KOPT-K1 (cell line): ENCODE data around the gene G6PC1.
"Not testable (repeated sequence)": the region's sequence is repeated elsewhere in the genome, so short reads cannot be mapped to it uniquely, and the experiment has no call there.

Experiments used
- H3K27ac ChIP-seq: fragments of 200-600 bp; sonication (generic); 2 replicates; pipeline ENCODE4 v1.5.1; 2016; ENCODE audit warnings: antibody characterized with exemption, mild to moderate bottlenecking, low read depth, low read length; ENCODE audit not compliant: poor library complexity, severe bottlenecking
- H3K36me3 ChIP-seq: fragments of 200-600 bp; sonication (generic); 2 replicates; pipeline ENCODE4 v1.5.1; 2017; ENCODE audit warnings: antibody characterized with exemption, mild to moderate bottlenecking, low read length, moderate library complexity; ENCODE audit not compliant: insufficient read depth
- H3K9me3 ChIP-seq: fragments of 200-600 bp; sonication (generic); 2 replicates; pipeline ENCODE4 v1.5.1; 2017; ENCODE audit warnings: antibody characterized with exemption, low read length, mild to moderate bottlenecking; ENCODE audit not compliant: insufficient read depth, poor library complexity, severe bottlenecking

G6PC1 gene

GRCh38 chr17:42900460-42901331, at the start of gene G6PC1:
TSS of gene G6PC1 (plus strand) at chr17:42900799. CDS start at chr17:42900877, 78 bp downstream.
- Histone ChIP-seq H3K9me3 (no peaks in the 10 kb centered on the region), H3K36me3 (no peaks in the 10 kb centered on the region), H3K27ac (no peak within 1 kb of the TSS)

- no peak within 1 kb of the TSS for H3K27ac ChIP-seq
- H3K9me3 ChIP-seq: no peaks in the 10 kb centered on the region
- H3K36me3 ChIP-seq: peaks cover under 1% of the 10 kb centered on the region
Measured at GRCh38 chr17:42850954-42851353, 49.6 kb upstream of the G6PC1 start, which contains the start of gene AOC3. TSS of gene AOC3 (plus strand) at chr17:42851199. CDS start at chr17:42851344, 145 bp downstream.

GRCh38 chr17:42851371-42852240, 49.0 kb upstream of the G6PC1 start:
- H3K9me3 ChIP-seq, H3K27ac ChIP-seq, H3K36me3 ChIP-seq: not testable (repeated sequence)

GRCh38 chr17:42852351-42852750, 48.2 kb upstream of the G6PC1 start:
- no peaks in the 10 kb centered on the region for H3K36me3 ChIP-seq

GRCh38 chr17:42853004-42853403, 47.6 kb upstream of the G6PC1 start:
- Histone ChIP-seq H3K36me3 (no peaks in the 10 kb centered on the region), H3K9me3 (no peaks in the 10 kb centered on the region), H3K27ac (no peak overlapping the region)

More at GRCh38 chr17:42852351-42852750, 48.2 kb upstream of the G6PC1 start:
- Histone ChIP-seq H3K27ac (no peak overlapping the region), H3K9me3 (no peaks in the 10 kb centered on the region)

GRCh38 chr17:42853597-42853967, 47.0 kb upstream of the G6PC1 start:
- H3K36me3 ChIP-seq: no peaks in the 10 kb centered on the region
- H3K27ac ChIP-seq: no peak overlapping the region
- no peaks in the 10 kb centered on the region for H3K9me3 ChIP-seq

GRCh38 chr17:42853968-42854790, 46.4 kb upstream of the G6PC1 start:
- Histone ChIP-seq H3K9me3 (no peaks in the 10 kb centered on the region), H3K36me3 (no peaks in the 10 kb centered on the region), H3K27ac (no peak overlapping the region)

GRCh38 chr17:42855048-42855596, 45.5 kb upstream of the G6PC1 start:
- no peak overlapping the region for H3K27ac ChIP-seq
- H3K9me3 ChIP-seq: no peaks in the 10 kb centered on the region

GRCh38 chr17:42856093-42856492, 44.5 kb upstream of the G6PC1 start:
- not testable (repeated sequence) for H3K27ac ChIP-seq, H3K9me3 ChIP-seq, H3K36me3 ChIP-seq

More at GRCh38 chr17:42855048-42855596, 45.5 kb upstream of the G6PC1 start:
- H3K36me3 ChIP-seq: no peaks in the 10 kb centered on the region

- H3K9me3 ChIP-seq, H3K36me3 ChIP-seq, H3K27ac ChIP-seq: not testable (repeated sequence)
Measured at GRCh38 chr17:42856516-42856915, 44.1 kb upstream of the G6PC1 start.

GRCh38 chr17:42857389-42857788, 43.2 kb upstream of the G6PC1 start:
- no peaks in the 10 kb centered on the region for H3K36me3 ChIP-seq
- no peaks in the 10 kb centered on the region for H3K9me3 ChIP-seq
- no peak overlapping the region for H3K27ac ChIP-seq

GRCh38 chr17:42865638-42866094, 34.9 kb upstream of the G6PC1 start:
- no peak overlapping the region for H3K27ac ChIP-seq
- H3K9me3 ChIP-seq: peaks cover 7% of the 10 kb centered on the region
- no peaks in the 10 kb centered on the region for H3K36me3 ChIP-seq

GRCh38 chr17:42866216-42866615, 34.4 kb upstream of the G6PC1 start:
- no peak overlapping the region for H3K27ac ChIP-seq
- no peaks in the 10 kb centered on the region for H3K36me3 ChIP-seq

More at GRCh38 chr17:42866216-42866615, 34.4 kb upstream of the G6PC1 start:
- H3K9me3 ChIP-seq: peaks cover 13% of the 10 kb centered on the region
